DMS 273 (cell line): ENCODE results near the gene PDP2.
"Not testable (repeated sequence)": the region's sequence is repeated elsewhere in the genome, so short reads cannot be mapped to it uniquely, and the experiment has no call there.

Source experiments
- DNase-seq: peaks from one replicate; lab custom pipeline; 2025; ENCODE audit not compliant: unreplicated experiment; lab: John Stamatoyannopoulos, UW

The PDP2 gene

GRCh38 chr16:66934138-66934838, 54.0 kb downstream of the PDP2 start, which contains the start of gene CIAO2B:
TSS of gene CIAO2B (minus strand) at chr16:66934402. CDS start at chr16:66934364, 38 bp downstream.
- peak; percentile 94 for DNase-seq

- DNase-seq, result not testable (repeated sequence)
Observed at GRCh38 chr16:66934839-66935313, 54.6 kb downstream of the PDP2 start.

GRCh38 chr16:66935314-66936011, 55.1 kb downstream of the PDP2 start, which contains the start of gene CES2:
TSS of gene CES2 (plus strand) at chr16:66935516. CDS start at chr16:66935636, 120 bp downstream.
- peak; percentile 41 for DNase-seq

- no peak for DNase-seq
Observed at GRCh38 chr16:66936462-66936861, 56.1 kb downstream of the PDP2 start.

GRCh38 chr16:66936889-66937554, 56.7 kb downstream of the PDP2 start:
- DNase-seq, result peak; percentile 60

DNA sequence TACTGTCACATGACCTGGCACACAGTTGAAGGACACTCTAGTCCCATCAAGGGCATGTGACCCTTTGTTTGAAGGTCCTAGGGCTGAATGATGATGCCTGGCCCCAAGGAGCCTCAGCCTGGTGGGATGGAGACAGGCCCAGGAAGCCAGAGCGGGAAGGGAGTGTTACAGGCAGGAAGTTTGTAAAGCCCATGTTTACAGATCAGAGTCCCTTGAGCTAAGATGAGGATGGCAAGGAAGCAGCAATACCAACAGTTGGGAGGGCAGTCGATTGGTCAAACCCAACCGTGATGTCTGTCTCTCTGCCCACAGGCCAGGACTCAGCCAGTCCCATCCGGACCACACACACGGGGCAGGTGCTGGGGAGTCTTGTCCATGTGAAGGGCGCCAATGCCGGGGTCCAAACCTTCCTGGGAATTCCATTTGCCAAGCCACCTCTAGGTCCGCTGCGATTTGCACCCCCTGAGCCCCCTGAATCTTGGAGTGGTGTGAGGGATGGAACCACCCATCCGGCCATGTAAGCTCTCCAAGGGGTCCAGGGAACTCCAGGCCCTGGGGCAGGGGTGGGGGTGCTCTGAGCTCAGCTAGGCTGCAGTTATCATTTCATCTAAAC, 57.5 kb downstream of the PDP2 start:
- DNase-seq, result no peak

DNA sequence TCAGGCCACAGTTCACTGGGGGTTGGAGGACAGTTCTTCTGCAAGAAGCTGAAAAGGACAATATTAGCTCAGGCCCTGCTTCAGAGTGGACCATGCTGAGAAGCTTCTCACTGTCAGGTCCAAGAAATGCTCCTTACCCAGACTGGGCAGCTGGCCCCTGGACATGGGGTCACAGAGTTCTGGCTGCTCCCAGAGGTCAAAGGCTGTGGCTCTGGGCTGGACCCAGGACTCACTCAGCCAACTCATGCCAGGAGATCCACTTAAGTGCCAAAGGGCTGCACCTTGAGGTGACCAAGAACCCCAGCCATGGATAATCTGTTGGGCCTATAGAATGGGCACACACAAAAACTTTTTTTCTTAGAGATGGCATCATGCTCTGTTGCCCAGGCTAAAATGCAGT, 59.1 kb downstream of the PDP2 start:
- no peak for DNase-seq

GRCh38 chr16:66940236-66940635, 59.9 kb downstream of the PDP2 start:
- no peak for DNase-seq
